Epithelial cell of proximal tubule (primary cell): ENCODE data around the gene MAP3K5. TPM values are rescaled to one million over a fixed set of nuclear protein-coding genes. Genes with fewer than 3 reads are reported as not detected.
"Not testable (repeated sequence)": the region's sequence is repeated elsewhere in the genome, so short reads cannot be mapped to it uniquely, and the experiment has no call there.

Experiments
- DNase-seq: peaks from one replicate; pipeline ENCODE4 v3.0.0-alpha.2; 2011; ENCODE audit warnings: low read depth
- H3K4me3 ChIP-seq: 2 replicates; pipeline ENCODE4 v1.5.1; 2011; ENCODE audit warnings: low read depth, mild to moderate bottlenecking, low read length
- CTCF ChIP-seq: conservative IDR thresholded peaks from 2 replicates; pipeline ENCODE4 v1.5.1; 2012; ENCODE audit warnings: low read depth, mild to moderate bottlenecking, low read length
- total RNA-seq: library from RNA; depleted of rRNA; stranded (reverse); fragments of >200 nt; gene quantifications from 2 replicates; pipeline ENCODE4 v1.2.3, GENCODE V29; 2015

Gene MAP3K5
- total RNA-seq, 1 donor from 2014 or later, result 7.8 TPM

GRCh38 chr6:136766274-136766673, 26.0 kb downstream of the MAP3K5 start:
- no peak overlapping the region for H3K4me3 ChIP-seq
- TF ChIP-seq CTCF, result no peak
- no peak for DNase-seq

- DNase-seq, result no peak
- H3K4me3 ChIP-seq, result no peak overlapping the region
- TF ChIP-seq CTCF, result no peak
These were observed 27.7 kb downstream of the MAP3K5 start for GRCh38 chr6:136764517-136764993.

- DNase-seq, result no peak
- no peak overlapping the region for H3K4me3 ChIP-seq
- TF ChIP-seq CTCF, result no peak
These were observed 28.4 kb downstream of the MAP3K5 start for GRCh38 chr6:136763716-136764516.

DNA sequence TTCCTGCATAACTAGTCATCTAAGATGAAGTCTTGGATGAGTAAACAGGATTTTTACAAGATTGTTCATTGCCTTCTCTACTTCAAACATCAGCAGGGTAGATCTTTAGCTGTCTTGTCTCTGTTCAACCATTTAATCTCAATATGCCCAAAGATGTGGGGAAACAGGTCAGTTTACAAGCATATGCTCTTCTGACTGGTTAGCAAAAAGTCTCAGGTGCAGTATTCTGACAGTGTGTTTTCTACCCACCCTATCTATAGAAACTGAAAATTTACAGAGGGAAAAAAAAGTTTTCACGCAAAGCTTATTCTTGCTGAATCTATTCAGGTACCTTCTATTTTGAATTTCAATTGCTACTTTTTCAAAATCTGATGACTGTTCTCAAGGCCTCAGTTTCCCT, 29.0 kb downstream of the MAP3K5 start:
- no peak for DNase-seq
- H3K4me3 ChIP-seq, result no peak overlapping the region
- no peak for TF ChIP-seq CTCF

- no peak for DNase-seq
- TF ChIP-seq CTCF, result no peak
- no peak overlapping the region for H3K4me3 ChIP-seq
These were observed 30.0 kb downstream of the MAP3K5 start for GRCh38 chr6:136762022-136762975.

GRCh38 chr6:136761227-136761922, 30.9 kb downstream of the MAP3K5 start:
- DNase-seq, result no peak
- no peak for TF ChIP-seq CTCF
- no peak overlapping the region for H3K4me3 ChIP-seq

DNA sequence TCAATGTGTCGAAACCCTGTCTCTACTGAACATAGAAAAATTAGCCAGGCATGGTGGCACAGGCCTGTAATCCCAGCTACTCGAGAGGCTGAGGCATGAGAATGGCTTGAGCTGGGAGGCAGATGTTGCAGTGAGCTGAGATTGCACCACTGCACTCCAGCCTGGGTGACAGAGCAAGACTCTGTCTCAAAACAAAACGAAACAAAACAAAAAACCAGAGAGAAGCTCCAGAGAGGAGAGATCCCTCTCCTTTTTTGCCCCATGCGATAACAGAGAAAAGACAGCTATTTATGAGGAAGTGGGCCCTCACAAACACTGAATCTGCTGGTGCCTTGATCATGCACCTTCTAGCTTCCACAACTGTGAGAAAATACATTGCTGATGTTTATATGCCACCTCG, 31.5 kb downstream of the MAP3K5 start:
- H3K4me3 ChIP-seq, DNase-seq: not testable (repeated sequence)
